HG03095 (cell line): ENCODE measurements around the gene PEAK3.

Source experiments
- ATAC-seq: cut with Tn5 transposase; IDR thresholded peaks from one replicate; pipeline ENCODE4 v1.9.1; 2021; ENCODE audit warnings: moderate library complexity; ENCODE audit not compliant: unreplicated experiment

PEAK3 gene

GRCh38 chr19:2251106-2252054 lies 30.6 kb downstream of the PEAK3 start:
- no peak for ATAC-seq

- no peak for ATAC-seq
Observed at GRCh38 chr19:2250766-2251105, 31.2 kb downstream of the PEAK3 start.

GRCh38 chr19:2249880-2250765 lies 31.9 kb downstream of the PEAK3 start:
- no peak for ATAC-seq

GRCh38 chr19:2249010-2249866 lies 32.7 kb downstream of the PEAK3 start, which contains the start of gene AMH:
Gene AMH, plus strand, starts transcription at chr19:2249323. Its CDS starts 10 bp downstream, at chr19:2249333.
- ATAC-seq = no peak

GRCh38 chr19:2248136-2249009 lies 33.6 kb downstream of the PEAK3 start:
- ATAC-seq = no peak

- ATAC-seq = no peak
Observed at GRCh38 chr19:2247433-2248101, 34.4 kb downstream of the PEAK3 start.

- no peak for ATAC-seq
Observed at GRCh38 chr19:2246801-2247361, 35.1 kb downstream of the PEAK3 start.

GRCh38 chr19:2246014-2246620 lies 35.9 kb downstream of the PEAK3 start:
- no peak for ATAC-seq

- no peak for ATAC-seq
Observed at GRCh38 chr19:2245273-2245672, 36.7 kb downstream of the PEAK3 start.

GRCh38 chr19:2244486-2244885 lies 37.5 kb downstream of the PEAK3 start:
- no peak for ATAC-seq

GRCh38 chr19:2244125-2244411 lies 37.9 kb downstream of the PEAK3 start:
- no peak for ATAC-seq

GRCh38 chr19:2243274-2244124 lies 38.5 kb downstream of the PEAK3 start:
- ATAC-seq = no peak

GRCh38 chr19:2242816-2243215 lies 39.2 kb downstream of the PEAK3 start:
- ATAC-seq = no peak

GRCh38 chr19:2242092-2242537 lies 39.9 kb downstream of the PEAK3 start:
- ATAC-seq = no peak

- no peak for ATAC-seq
Observed at GRCh38 chr19:2240881-2241760, 40.9 kb downstream of the PEAK3 start.
